Adrenal gland (tissue), 5 donors: Measurements from ENCODE around the gene TDRD10.
A peak's percentile ranks its signal among the peaks of the same experiment; 100 is the strongest.

Source experiments
- CTCF ChIP-seq, 6 experiments: fragments of 450-650 bp in 4 of 6; fragments of 200-600 bp in 2 of 6; sonication (generic) in 1 of 6; IDR thresholded peaks; 1 replicate in 5 of 6; 2 replicates in 1 of 6; pipeline versions ENCODE4 v1.5.1 to v1.8.0; 2016 to 2021; ENCODE audit warnings: antibody characterized with exemption in 6 of 6, mild to moderate bottlenecking in 2 of 6, moderate library complexity in 1 of 6
- POLR2A ChIP-seq, 2 donors: fragments of 450-650 bp; IDR thresholded peaks; one replicate each; pipeline ENCODE4 v1.6.1; 2017; ENCODE audit warnings: antibody characterized with exemption in 2 of 2, mild to moderate bottlenecking in 2 of 2, moderate library complexity in 1 of 2
- donor health status: DM: no; HTN: no; CAD: no.

GRCh38 chr1:154559466-154560044, 57.5 kb downstream of the TDRD10 start:
- TF ChIP-seq CTCF (IDR thresholded peaks at IDR 0.05) (peak; percentile 82 to 98 (median 97)), POLR2A (IDR thresholded peaks at IDR 0.05) (no peak)
